Colonic mucosa (tissue), 4 donors: Measurements from ENCODE around the gene DNAJC30. TPM values are rescaled to one million over a fixed set of nuclear protein-coding genes. Genes with fewer than 3 reads are reported as not detected.

ENCODE experiments used
- DNase-seq: peaks from one replicate; pipeline ENCODE4 v3.0.0-alpha.2; 2020
- H3K27ac ChIP-seq: fragments of 200-600 bp; one replicate; pipeline ENCODE4 v1.8.0; 2021
- H3K27me3 ChIP-seq: fragments of 200-600 bp; one replicate; pipeline ENCODE4 v1.8.0; 2021
- H3K36me3 ChIP-seq: fragments of 200-600 bp; one replicate; pipeline ENCODE4 v1.8.0; 2021
- H3K4me1 ChIP-seq: fragments of 200-600 bp; one replicate; pipeline ENCODE4 v1.8.0; 2021; ENCODE audit warnings: mild to moderate bottlenecking
- H3K4me3 ChIP-seq: fragments of 200-600 bp; one replicate; pipeline ENCODE4 v1.8.0; 2021
- H3K9ac ChIP-seq, 2 donors: one replicate each; pipeline ENCODE4 v1.7.0; 2013; ENCODE audit warnings: control low read depth in 2 of 2, low read depth in 2 of 2, low read length in 2 of 2
- H3K9me3 ChIP-seq: fragments of 200-600 bp; one replicate; pipeline ENCODE4 v1.8.0; 2021
- intact Hi-C: fragments of 100-400 bp; cut with DNase I; formaldehyde crosslinking; loops from one replicate; pipeline ENCODE4 v1.14.1; 2022
- microRNA-seq: library from miRNA; unstranded; fragments of <30 nt; microRNA quantifications from one replicate; pipeline ENCODE4, GENCODE V29; 2019
- total RNA-seq, 2 donors: library from RNA; stranded (reverse); fragmentation: NEBNext Ultra II Directional in 1 of 2; extraction: Animal tissue kit (Norgen Biotek cat#: 25700) in 1 of 2; gene quantifications; one replicate each; pipeline ENCODE4 v1.2.1, GENCODE V29; 2021
- TF ChIP-seq, protein P1 (sequence below): fragments of 200-600 bp; IDR thresholded peaks from one replicate; pipeline ENCODE4 v1.8.0; 2022; ENCODE audit warnings: antibody characterized with exemption, mild to moderate bottlenecking
- donor health status: healthy.
- donor health status: DM: no; HTN: no; CAD: no.
- donor health status: DM: no; HTN: no; CAD: no.

The DNAJC30 gene
- total RNA-seq, 2 donors from 2014 or later, result 9.7 to 15.1 TPM

DNA sequence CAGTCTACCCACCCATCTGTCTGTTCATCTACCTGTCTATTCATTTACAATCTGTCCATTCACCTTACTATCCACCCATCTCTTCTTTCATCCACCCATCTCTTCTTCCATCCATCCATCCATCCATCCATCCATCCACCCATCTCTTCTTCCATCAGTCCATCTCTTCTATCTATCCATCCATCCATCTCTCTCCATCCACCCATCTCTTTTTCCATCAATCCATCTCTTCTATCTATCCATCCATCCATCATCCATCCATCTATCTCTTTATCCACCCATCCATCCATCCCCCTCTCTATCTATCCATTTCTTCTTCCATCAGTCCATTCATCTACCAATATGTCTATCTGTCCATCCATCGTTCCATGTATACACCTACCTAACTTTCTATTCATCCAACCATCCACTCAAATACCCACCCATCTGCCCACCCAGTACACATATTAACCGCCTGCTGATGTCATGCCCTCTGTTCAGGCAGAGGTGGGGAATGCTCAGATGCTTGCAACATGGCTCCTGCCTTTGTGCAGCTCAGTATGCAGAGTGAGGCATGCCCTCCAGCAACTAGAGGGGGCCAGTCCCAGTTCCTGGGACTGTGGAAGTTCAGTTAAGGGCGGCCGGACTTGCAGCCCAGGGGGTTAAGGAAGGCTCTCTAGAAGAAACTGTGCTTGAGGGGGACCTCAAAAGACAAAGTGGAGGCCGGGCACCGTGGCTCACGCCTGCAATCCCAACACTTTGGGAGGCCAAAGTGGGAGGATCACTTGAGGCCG lies 47.6 kb downstream of the DNAJC30 start:
- intact Hi-C loops, result no loop called here
- no peaks in the 10 kb centered on the region for H3K4me1 ChIP-seq
- H3K9ac ChIP-seq, result no peak overlapping the region
- TF ChIP-seq, protein P1, sequence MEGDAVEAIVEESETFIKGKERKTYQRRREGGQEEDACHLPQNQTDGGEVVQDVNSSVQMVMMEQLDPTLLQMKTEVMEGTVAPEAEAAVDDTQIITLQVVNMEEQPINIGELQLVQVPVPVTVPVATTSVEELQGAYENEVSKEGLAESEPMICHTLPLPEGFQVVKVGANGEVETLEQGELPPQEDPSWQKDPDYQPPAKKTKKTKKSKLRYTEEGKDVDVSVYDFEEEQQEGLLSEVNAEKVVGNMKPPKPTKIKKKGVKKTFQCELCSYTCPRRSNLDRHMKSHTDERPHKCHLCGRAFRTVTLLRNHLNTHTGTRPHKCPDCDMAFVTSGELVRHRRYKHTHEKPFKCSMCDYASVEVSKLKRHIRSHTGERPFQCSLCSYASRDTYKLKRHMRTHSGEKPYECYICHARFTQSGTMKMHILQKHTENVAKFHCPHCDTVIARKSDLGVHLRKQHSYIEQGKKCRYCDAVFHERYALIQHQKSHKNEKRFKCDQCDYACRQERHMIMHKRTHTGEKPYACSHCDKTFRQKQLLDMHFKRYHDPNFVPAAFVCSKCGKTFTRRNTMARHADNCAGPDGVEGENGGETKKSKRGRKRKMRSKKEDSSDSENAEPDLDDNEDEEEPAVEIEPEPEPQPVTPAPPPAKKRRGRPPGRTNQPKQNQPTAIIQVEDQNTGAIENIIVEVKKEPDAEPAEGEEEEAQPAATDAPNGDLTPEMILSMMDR, result no peak
- no peaks in the 10 kb centered on the region for H3K36me3 ChIP-seq
- H3K4me3 ChIP-seq, result no peak overlapping the region
- H3K27ac ChIP-seq, result no peak overlapping the region
- peaks cover 4% of the 10 kb centered on the region for H3K27me3 ChIP-seq
- H3K9me3 ChIP-seq, result no peaks in the 10 kb centered on the region
- DNase-seq, result no peak

DNA sequence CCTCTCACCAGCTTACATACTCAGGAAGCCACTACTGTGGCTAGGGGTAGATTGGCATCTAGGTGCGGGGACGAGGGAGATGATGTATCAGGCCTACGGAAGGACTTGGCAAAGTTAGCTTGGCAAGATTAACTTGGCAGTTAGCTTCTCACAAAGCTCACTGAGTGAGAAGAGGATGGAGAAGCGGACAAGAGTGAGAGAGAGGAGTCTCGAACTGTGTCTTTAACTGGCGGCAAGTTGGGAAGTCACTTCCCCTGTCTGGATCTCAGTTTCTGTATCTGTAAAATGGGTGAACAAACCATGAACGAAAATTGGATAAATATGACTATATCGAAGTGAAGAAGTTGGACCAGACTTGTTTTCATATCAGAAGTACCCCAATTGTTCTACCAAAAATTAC lies 49.4 kb downstream of the DNAJC30 start:
- Histone ChIP-seq H3K27ac (no peak overlapping the region), H3K9ac (no peak overlapping the region), H3K4me3 (no peak overlapping the region), H3K9me3 (no peaks in the 10 kb centered on the region), H3K36me3 (no peaks in the 10 kb centered on the region), H3K27me3 (peaks cover 4% of the 10 kb centered on the region), H3K4me1 (no peaks in the 10 kb centered on the region)
- intact Hi-C loops, result no loop called here
- TF ChIP-seq, protein P1, result no peak
- DNase-seq, result no peak

DNA sequence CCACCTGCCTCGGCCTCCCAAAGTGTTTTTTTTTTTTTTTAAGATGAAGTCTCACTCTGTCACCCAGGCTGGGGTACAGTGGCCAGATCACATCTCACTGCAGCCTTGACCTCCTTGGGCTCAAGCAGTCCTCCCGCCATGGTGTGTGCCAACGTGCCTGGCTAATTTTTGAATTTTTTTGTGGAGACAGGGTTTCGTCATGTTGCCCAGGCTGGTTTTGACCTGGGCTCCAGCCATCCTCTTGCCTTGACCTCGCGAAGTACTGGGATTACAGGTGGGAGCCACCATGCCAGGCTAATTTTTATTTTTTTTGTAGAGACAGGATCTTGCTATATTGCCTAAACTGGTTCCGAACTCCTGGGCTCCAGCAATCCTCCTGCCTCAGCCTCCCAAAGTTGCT lies 49.9 kb downstream of the DNAJC30 start:
- DNase-seq, result no peak
- Histone ChIP-seq H3K9ac (no peak overlapping the region), H3K4me1 (no peaks in the 10 kb centered on the region), H3K27me3 (peaks cover 4% of the 10 kb centered on the region), H3K27ac (no peak overlapping the region), H3K36me3 (no peaks in the 10 kb centered on the region), H3K9me3 (no peaks in the 10 kb centered on the region), H3K4me3 (no peak overlapping the region)
- intact Hi-C loops, result no loop called here
- TF ChIP-seq, protein P1, result no peak

DNA sequence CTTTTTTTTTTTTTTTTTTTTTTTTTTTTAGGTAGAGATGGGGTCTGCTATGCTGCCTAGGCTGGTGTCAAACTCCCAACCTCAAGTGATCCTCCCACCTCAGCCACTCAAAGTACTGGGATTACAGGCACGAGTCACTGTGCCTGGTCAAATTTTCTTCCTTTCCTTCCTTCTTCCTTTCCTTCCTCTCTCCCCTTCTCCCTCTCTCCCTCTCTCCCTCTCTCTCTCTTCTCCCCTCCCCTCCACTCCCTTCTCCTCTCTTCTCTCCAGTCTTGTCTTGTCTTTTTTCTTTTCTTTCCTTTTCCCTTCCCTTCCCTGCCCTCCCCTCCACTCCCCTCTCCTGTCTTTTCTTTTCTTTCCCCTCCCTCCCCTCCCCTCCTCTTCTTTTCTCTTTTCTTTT lies 51.7 kb downstream of the DNAJC30 start:
- peaks cover 4% of the 10 kb centered on the region for H3K27me3 ChIP-seq
- H3K27ac ChIP-seq, result no peak overlapping the region

More for the DNA sequence above, 51.7 kb downstream of the DNAJC30 start:
- TF ChIP-seq, protein P1, result no peak
- Histone ChIP-seq H3K36me3 (no peaks in the 10 kb centered on the region), H3K4me3 (no peak overlapping the region), H3K4me1 (no peaks in the 10 kb centered on the region), H3K9ac (no peak overlapping the region), H3K9me3 (no peaks in the 10 kb centered on the region)
- intact Hi-C loops, result no loop called here
- no peak for DNase-seq

Small RNA genes within 50 kb of the gene (microRNA-seq; reads per million reads assigned to microRNA genes)
- not detected for gene MIR4284

Other genes with a start within 250 kb of the DNAJC30 start
- under 1 TPM; 0.35 to 0.37 TPM for gene FZD9, start 249.7 kb downstream of the DNAJC30 start, total RNA-seq
- 10 to 100 TPM; 43.9 to 58.4 TPM for gene BAZ1B, start 161.2 kb downstream of the DNAJC30 start, total RNA-seq
- 10 to 100 TPM; 53.8 to 56.8 TPM for gene BCL7B, start 125.8 kb downstream of the DNAJC30 start, total RNA-seq
- 10 to 100 TPM; 36.5 to 50.2 TPM for gene TBL2, start 104.9 kb downstream of the DNAJC30 start, total RNA-seq
- 10 to 100 TPM in 1 of 2 donors, 1 to 10 TPM in 1; 9.5 to 15.7 TPM for gene MLXIPL, start 58.9 kb downstream of the DNAJC30 start, total RNA-seq
- 1 to 10 TPM in 1 of 2 donors, under 1 TPM in 1; 0.62 to 2.0 TPM for gene VPS37D, start 15.6 kb downstream of the DNAJC30 start, total RNA-seq
- gene BUD23, start 144 bp upstream of the DNAJC30 start, total RNA-seq, result 10 to 100 TPM; 46.4 to 79.5 TPM
- gene STX1A, start 36.2 kb upstream of the DNAJC30 start, total RNA-seq, result 1 to 10 TPM; 7.0 to 7.2 TPM
- gene ABHD11, start 55.3 kb upstream of the DNAJC30 start, total RNA-seq, result 100 to 1,000 TPM; 109 to 123 TPM
- 100 to 1,000 TPM; 599 to 634 TPM for gene CLDN3, start 86.8 kb upstream of the DNAJC30 start, total RNA-seq
- gene CLDN4, start 147.5 kb upstream of the DNAJC30 start, total RNA-seq, result 100 to 1,000 TPM; 568 to 932 TPM
- gene METTL27, start 159.1 kb upstream of the DNAJC30 start, total RNA-seq, result 1 to 10 TPM; 4.0 to 7.4 TPM
- not detected for gene TMEM270, start 177.7 kb upstream of the DNAJC30 start, total RNA-seq